T-cell (primary cell): Measurements from ENCODE around the gene KLHL35. TPM values are rescaled to one million over a fixed set of nuclear protein-coding genes. Genes with fewer than 3 reads are reported as not detected.

Experiments used
- ATAC-seq, 4 experiments: fragments of 200-7000 bp in 3 of 4; fragments of 150-1000 bp in 1 of 4; cut with Tn5 transposase; replicated peaks in 1 of 4; 1 replicate in 3 of 4; 2 replicates in 1 of 4; pipeline ENCODE4 v1.10.0; 2021; ENCODE audit warnings: moderate library complexity in 3 of 4, mild to moderate bottlenecking in 2 of 4, moderate number of reproducible peaks in 1 of 4
- CTCF ChIA-PET, 2 donors: fragments of 300-600 bp; sonication (Branson Sonifier 250); formaldehyde crosslinking; loops; one replicate each; lab custom pipeline; 2022; ENCODE audit warnings: antibody characterized with exemption in 2 of 2; lab: Charles Lee
- POLR2A ChIA-PET, 2 donors: fragments of 300-600 bp; sonication (Branson Sonifier 250); formaldehyde crosslinking; loops; one replicate each; lab custom pipeline; 2022; ENCODE audit warnings: antibody characterized with exemption in 2 of 2; lab: Charles Lee
- DNase-seq, 35 experiments: peaks; one replicate each; pipeline versions ENCODE4 v3.0.0 to v3.0.0-alpha.2; 2013 to 2023
- H3K27ac ChIP-seq: one replicate; pipeline ENCODE4 v1.5.1; 2013; ENCODE audit warnings: low read length
- H3K27me3 ChIP-seq, 2 experiments: replicated peaks in 1 of 2; 1 replicate in 1 of 2; 2 replicates in 1 of 2; pipeline versions ENCODE4 v1.6.1 to v1.7.0; 2013; ENCODE audit warnings: low read length in 1 of 2, mixed read lengths in 1 of 2; ENCODE audit not compliant: control insufficient read depth in 2 of 2, insufficient read depth in 2 of 2; ENCODE audit errors: extremely low read depth in 1 of 2
- H3K36me3 ChIP-seq, 2 donors: 1 replicate in 1 of 2; 2 replicates in 1 of 2; pipeline versions ENCODE4 v1.6.1 to v1.7.0; 2013; ENCODE audit warnings: low read length in 1 of 2; ENCODE audit not compliant: control insufficient read depth in 2 of 2, insufficient read depth in 1 of 2; ENCODE audit errors: extremely low read depth in 1 of 2
- H3K4me1 ChIP-seq, 2 experiments: 1 replicate in 1 of 2; 2 replicates in 1 of 2; pipeline versions ENCODE4 v1.6.1 to v1.7.0; 2013; ENCODE audit warnings: low read length in 2 of 2, mixed read lengths in 1 of 2; ENCODE audit not compliant: insufficient read depth in 2 of 2, control insufficient read depth in 1 of 2; ENCODE audit errors: extremely low read depth in 1 of 2
- H3K4me3 ChIP-seq, 2 donors: 1 replicate in 1 of 2; 2 replicates in 1 of 2; pipeline versions ENCODE4 v1.5.1 to v1.7.0; 2013; ENCODE audit warnings: mild to moderate bottlenecking in 2 of 2, low read length in 1 of 2, moderate library complexity in 1 of 2; ENCODE audit not compliant: control insufficient read depth in 1 of 2; ENCODE audit errors: extremely low read depth in 1 of 2
- H3K9me3 ChIP-seq: 2 replicates; pipeline ENCODE4 v1.7.0; 2013
- H3K27ac Mint-ChIP-seq, 2 donors: one replicate each; pipeline ENCODE4 v1.8.0; 2020 to 2021; ENCODE audit warnings: mild to moderate bottlenecking in 2 of 2, mixed read lengths in 2 of 2
- H3K27me3 Mint-ChIP-seq, 2 donors: one replicate each; pipeline ENCODE4 v1.8.0; 2021 to 2022; ENCODE audit warnings: mixed read lengths in 2 of 2
- H3K36me3 Mint-ChIP-seq: one replicate; pipeline ENCODE4 v1.8.0; 2021; ENCODE audit warnings: mixed read lengths
- H3K4me1 Mint-ChIP-seq, 3 donors: one replicate each; pipeline ENCODE4 v1.8.0; 2020 to 2022; ENCODE audit warnings: mixed read lengths in 3 of 3, mild to moderate bottlenecking in 1 of 3
- H3K4me3 Mint-ChIP-seq, 3 donors: one replicate each; pipeline ENCODE4 v1.8.0; 2020 to 2022; ENCODE audit warnings: mild to moderate bottlenecking in 3 of 3, mixed read lengths in 3 of 3, moderate library complexity in 3 of 3
- H3K9me3 Mint-ChIP-seq, 3 donors: one replicate each; pipeline ENCODE4 v1.8.0; 2020 to 2022; ENCODE audit warnings: mixed read lengths in 3 of 3
- WGBS: methylation state at CpG from one replicate; pipeline ENCODE4 v1.1.5; 2013; ENCODE audit warnings: missing lambda C conversion rate; ENCODE audit not compliant: insufficient coverage; 5-methylcytosine and 5-hydroxymethylcytosine counted together
- total RNA-seq, 35 experiments: library from RNA in 6 of 35; stranded (reverse) in 6 of 35; fragments of 120-200 nt in 1 of 35; gene quantifications; one replicate each; pipeline versions ENCODE4 v1.2.1 to v1.2.4 and lab custom pipeline; 2013 to 2026

Gene KLHL35
- total RNA-seq, 5 donors from 2014 or later (not counting 1 experiment from before 2014, with no cell fraction given): 0.33 to 2.9 (median 1.5) TPM

DNA sequence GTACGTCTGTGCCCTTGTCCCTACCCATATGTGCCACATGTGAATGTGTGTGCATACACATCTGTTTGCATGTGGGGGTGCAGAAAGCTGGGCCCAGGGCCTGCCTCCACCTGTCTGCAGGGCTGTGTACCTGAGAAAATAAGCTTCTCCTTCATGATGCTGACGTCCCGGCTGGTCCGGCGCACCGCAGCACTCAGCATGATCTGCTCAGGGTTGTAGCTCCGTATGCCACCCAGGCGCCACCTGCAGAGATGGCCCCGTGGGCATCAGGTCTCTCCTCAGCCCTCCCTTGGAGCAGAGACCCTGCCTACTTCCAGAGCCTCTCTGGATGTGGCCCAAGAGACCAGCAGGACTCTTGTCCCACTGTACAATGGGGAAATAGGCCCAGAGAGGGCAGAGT, 3.8 kb upstream of the KLHL35 start:
- Mint-ChIP-seq H3K4me3 (no peak overlapping the region), H3K36me3 (peaks cover 17% of the 10 kb centered on the region), H3K27me3 (peaks cover 19 to 23% of the 10 kb centered on the region in 2 donors), H3K9me3 (no peaks in the 10 kb centered on the region), H3K4me1 (peaks cover 0 to 2% (median 0%) of the 10 kb centered on the region in 3 donors), H3K27ac (no peak overlapping the region)
- CTCF ChIA-PET: no interaction called here
- no peak for DNase-seq
- no peaks in the 10 kb centered on the region for H3K9me3 ChIP-seq
- H3K4me3 ChIP-seq: no peak overlapping the region
- peaks cover 0 to 50% of the 10 kb centered on the region in 2 experiments for H3K27me3 ChIP-seq
- ATAC-seq: no peak
- H3K4me1 ChIP-seq: no peaks in the 10 kb centered on the region
- POLR2A ChIA-PET: interaction anchor here in 1 of 2 donors (0.8 kb wide), 1 partner anchor 481 kb away, joined by 3 read pairs; no protein-coding TSS in a partner anchor
- no peak overlapping the region for H3K27ac ChIP-seq
- peaks cover 0 to 3% of the 10 kb centered on the region in 2 donors for H3K36me3 ChIP-seq
- 92% methylated on average over 9 of the region's 9 CpGs for WGBS

DNA sequence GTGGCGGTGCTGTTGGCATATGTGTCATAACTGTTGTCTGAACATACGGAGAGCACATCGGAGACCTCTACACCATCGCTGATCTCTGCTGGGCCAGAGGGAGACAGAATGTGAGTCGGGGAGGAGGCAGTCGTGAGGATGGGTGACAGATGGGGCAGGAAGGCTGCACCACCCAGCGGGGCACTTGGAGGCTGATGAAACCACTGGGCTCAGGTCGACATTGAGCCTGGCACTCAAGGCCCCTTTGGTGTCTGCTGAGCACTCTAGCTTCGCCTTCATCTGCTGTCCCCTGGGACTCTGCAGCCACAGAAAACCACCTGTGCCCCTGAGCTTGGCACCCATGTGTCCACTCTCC, 2.5 kb upstream of the KLHL35 start:
- no peaks in the 10 kb centered on the region for H3K9me3 ChIP-seq
- no peak overlapping the region for H3K4me3 Mint-ChIP-seq
- ATAC-seq (no peak), DNase-seq (no peak)
- H3K36me3 Mint-ChIP-seq: peaks cover 17% of the 10 kb centered on the region
- H3K36me3 ChIP-seq: peaks cover 0 to 3% of the 10 kb centered on the region in 2 donors
- peaks cover 8 to 10% (median 8%) of the 10 kb centered on the region in 3 donors for H3K4me1 Mint-ChIP-seq
- CTCF ChIA-PET: no interaction called here
- no peak overlapping the region for H3K27ac Mint-ChIP-seq
- WGBS: 78% methylated on average over 9 of the region's 9 CpGs
- POLR2A ChIA-PET: no interaction called here
- no peak overlapping the region for H3K4me3 ChIP-seq
- peaks cover 0 to 10% of the 10 kb centered on the region in 2 experiments for H3K4me1 ChIP-seq
- peaks cover 32 to 36% of the 10 kb centered on the region in 2 donors for H3K27me3 Mint-ChIP-seq
- H3K27ac ChIP-seq: no peak overlapping the region
- H3K9me3 Mint-ChIP-seq: no peaks in the 10 kb centered on the region
- peaks cover 0 to 63% of the 10 kb centered on the region in 2 experiments for H3K27me3 ChIP-seq

GRCh38 chr11:75434886-75435570, 2.0 kb upstream of the KLHL35 start:
- peaks cover 9 to 12% (median 11%) of the 10 kb centered on the region in 3 donors for H3K4me1 Mint-ChIP-seq
- no peaks in the 10 kb centered on the region for H3K9me3 ChIP-seq
- 77% methylated on average over 10 of the region's 12 CpGs for WGBS
- no peak overlapping the region for H3K27ac ChIP-seq
- ATAC-seq (no peak), DNase-seq (no peak)
- peaks cover 0 to 3% of the 10 kb centered on the region in 2 donors for H3K36me3 ChIP-seq
- peaks cover 0 to 12% of the 10 kb centered on the region in 2 experiments for H3K4me1 ChIP-seq
- H3K27me3 ChIP-seq: peaks cover 0 to 65% of the 10 kb centered on the region in 2 experiments
- CTCF ChIA-PET: interaction anchor here in 1 of 2 donors (0.6 kb wide), 1 partner anchor 45 kb away, joined by 3 read pairs; no protein-coding TSS in a partner anchor
- peaks cover 32 to 37% of the 10 kb centered on the region in 2 donors for H3K27me3 Mint-ChIP-seq
- H3K4me3 ChIP-seq: no peak overlapping the region
- H3K9me3 Mint-ChIP-seq: no peaks in the 10 kb centered on the region
- POLR2A ChIA-PET: no interaction called here
- H3K27ac Mint-ChIP-seq: no peak overlapping the region
- H3K36me3 Mint-ChIP-seq: peaks cover 17% of the 10 kb centered on the region
- no peak overlapping the region for H3K4me3 Mint-ChIP-seq

- ChIA-PET CTCF (interaction anchor here (0.5 to 0.6 kb wide), 2 partner anchors 26 to 44 kb away, joined by 3 read pairs; no protein-coding TSS in a partner anchor), POLR2A (no interaction called here)
- Histone ChIP-seq H3K4me3 (no peak overlapping the region), H3K36me3 (peaks cover 0 to 3% of the 10 kb centered on the region in 2 donors), H3K4me1 (peaks cover 0 to 19% of the 10 kb centered on the region in 2 experiments), H3K27me3 (peaks cover 1 to 71% of the 10 kb centered on the region in 2 experiments), H3K9me3 (no peaks in the 10 kb centered on the region), H3K27ac (no peak overlapping the region)
- Mint-ChIP-seq H3K27ac (no peak overlapping the region), H3K27me3 (peaks cover 37 to 40% of the 10 kb centered on the region in 2 donors), H3K36me3 (peaks cover 16% of the 10 kb centered on the region), H3K4me3 (no peak overlapping the region), H3K9me3 (no peaks in the 10 kb centered on the region), H3K4me1 (peaks cover 14 to 17% (median 15%) of the 10 kb centered on the region in 3 donors)
- no peak for DNase-seq
- WGBS: 81% methylated on average over 3 of the region's 4 CpGs
- no peak for ATAC-seq
These were observed 1.0 kb upstream of the KLHL35 start for GRCh38 chr11:75434051-75434450.

DNA sequence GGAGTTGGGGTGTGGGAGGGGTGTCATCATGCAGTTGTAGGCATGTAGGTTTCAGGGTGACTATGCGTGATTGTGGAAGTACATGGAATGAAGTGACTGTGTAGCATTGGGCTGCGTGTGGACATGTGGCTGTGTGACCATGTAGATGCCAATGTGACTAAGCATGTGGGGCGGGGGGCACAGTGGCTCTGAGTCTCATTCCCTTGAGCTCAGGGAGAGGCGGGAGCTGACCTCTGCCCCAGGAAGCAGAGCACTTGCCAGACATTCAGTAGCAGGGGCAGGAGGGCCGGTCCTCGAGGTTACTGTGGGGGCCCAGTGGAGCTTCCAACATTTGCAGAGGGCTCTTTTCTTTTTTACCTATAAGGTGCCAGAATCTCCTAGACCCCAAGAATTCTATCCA, 440 bp upstream of the KLHL35 start:
- peaks cover 43 to 45% of the 10 kb centered on the region in 2 donors for H3K27me3 Mint-ChIP-seq
- Histone ChIP-seq H3K4me3 (no peak overlapping the region), H3K27ac (no peak overlapping the region), H3K9me3 (no peaks in the 10 kb centered on the region), H3K27me3 (peaks cover 5 to 76% of the 10 kb centered on the region in 2 experiments), H3K4me1 (peaks cover 0 to 25% of the 10 kb centered on the region in 2 experiments), H3K36me3 (peaks cover 0 to 3% of the 10 kb centered on the region in 2 donors)
- peaks cover 18 to 21% (median 21%) of the 10 kb centered on the region in 3 donors for H3K4me1 Mint-ChIP-seq
- DNase-seq (no peak), ATAC-seq (no peak)
- POLR2A ChIA-PET: no interaction called here
- H3K27ac Mint-ChIP-seq: no peak overlapping the region
- H3K4me3 Mint-ChIP-seq: no peak overlapping the region
- 68% methylated on average over 3 of the region's 6 CpGs for WGBS
- peaks cover 10% of the 10 kb centered on the region for H3K36me3 Mint-ChIP-seq
- H3K9me3 Mint-ChIP-seq: no peaks in the 10 kb centered on the region
- CTCF ChIA-PET: no interaction called here

- Mint-ChIP-seq H3K36me3 (peaks cover 8% of the 10 kb centered on the region), H3K27me3 (peaks cover 43 to 48% of the 10 kb centered on the region in 2 donors), H3K9me3 (no peaks in the 10 kb centered on the region), H3K4me3 (peak overlapping the region; percentile 76 to 83 (median 78)), H3K4me1 (peaks cover 18 to 26% (median 24%) of the 10 kb centered on the region in 3 donors), H3K27ac (no peak overlapping the region)
- CTCF ChIA-PET: no interaction called here
- DNase-seq (no peak), ATAC-seq (no peak)
- Histone ChIP-seq H3K9me3 (no peaks in the 10 kb centered on the region), H3K27ac (no peak overlapping the region), H3K27me3 (peaks cover 5 to 75% of the 10 kb centered on the region in 2 experiments), H3K4me3 (no peak overlapping the region), H3K36me3 (peaks cover 0 to 3% of the 10 kb centered on the region in 2 donors), H3K4me1 (peaks cover 0 to 30% of the 10 kb centered on the region in 2 experiments)
- POLR2A ChIA-PET: no interaction called here
- WGBS: 43% methylated on average over 7 of the region's 16 CpGs
These were observed 1.2 kb downstream of the KLHL35 start for GRCh38 chr11:75431533-75432525.
